Measurements from ENCODE around the gene RAPGEF1.
"Not testable (repeated sequence)": the region's sequence is repeated elsewhere in the genome, so short reads cannot be mapped to it uniquely, and the experiment has no call there.

Gene RAPGEF1, protein sequence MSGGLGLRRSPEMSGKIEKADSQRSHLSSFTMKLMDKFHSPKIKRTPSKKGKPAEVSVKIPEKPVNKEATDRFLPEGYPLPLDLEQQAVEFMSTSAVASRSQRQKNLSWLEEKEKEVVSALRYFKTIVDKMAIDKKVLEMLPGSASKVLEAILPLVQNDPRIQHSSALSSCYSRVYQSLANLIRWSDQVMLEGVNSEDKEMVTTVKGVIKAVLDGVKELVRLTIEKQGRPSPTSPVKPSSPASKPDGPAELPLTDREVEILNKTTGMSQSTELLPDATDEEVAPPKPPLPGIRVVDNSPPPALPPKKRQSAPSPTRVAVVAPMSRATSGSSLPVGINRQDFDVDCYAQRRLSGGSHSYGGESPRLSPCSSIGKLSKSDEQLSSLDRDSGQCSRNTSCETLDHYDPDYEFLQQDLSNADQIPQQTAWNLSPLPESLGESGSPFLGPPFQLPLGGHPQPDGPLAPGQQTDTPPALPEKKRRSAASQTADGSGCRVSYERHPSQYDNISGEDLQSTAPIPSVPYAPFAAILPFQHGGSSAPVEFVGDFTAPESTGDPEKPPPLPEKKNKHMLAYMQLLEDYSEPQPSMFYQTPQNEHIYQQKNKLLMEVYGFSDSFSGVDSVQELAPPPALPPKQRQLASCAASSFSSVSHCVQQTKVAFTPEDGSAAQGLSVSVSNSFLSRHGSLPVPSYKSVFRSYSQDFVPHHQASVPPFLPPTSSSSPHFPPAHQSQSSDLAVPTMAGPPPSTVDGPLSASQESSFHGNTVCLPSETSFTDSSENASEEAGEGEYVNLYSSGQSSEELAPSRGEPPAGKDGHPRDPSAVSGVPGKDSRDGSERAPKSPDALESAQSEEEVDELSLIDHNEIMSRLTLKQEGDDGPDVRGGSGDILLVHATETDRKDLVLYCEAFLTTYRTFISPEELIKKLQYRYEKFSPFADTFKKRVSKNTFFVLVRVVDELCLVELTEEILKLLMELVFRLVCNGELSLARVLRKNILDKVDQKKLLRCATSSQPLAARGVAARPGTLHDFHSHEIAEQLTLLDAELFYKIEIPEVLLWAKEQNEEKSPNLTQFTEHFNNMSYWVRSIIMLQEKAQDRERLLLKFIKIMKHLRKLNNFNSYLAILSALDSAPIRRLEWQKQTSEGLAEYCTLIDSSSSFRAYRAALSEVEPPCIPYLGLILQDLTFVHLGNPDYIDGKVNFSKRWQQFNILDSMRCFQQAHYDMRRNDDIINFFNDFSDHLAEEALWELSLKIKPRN (N-terminal part only)

DNA sequence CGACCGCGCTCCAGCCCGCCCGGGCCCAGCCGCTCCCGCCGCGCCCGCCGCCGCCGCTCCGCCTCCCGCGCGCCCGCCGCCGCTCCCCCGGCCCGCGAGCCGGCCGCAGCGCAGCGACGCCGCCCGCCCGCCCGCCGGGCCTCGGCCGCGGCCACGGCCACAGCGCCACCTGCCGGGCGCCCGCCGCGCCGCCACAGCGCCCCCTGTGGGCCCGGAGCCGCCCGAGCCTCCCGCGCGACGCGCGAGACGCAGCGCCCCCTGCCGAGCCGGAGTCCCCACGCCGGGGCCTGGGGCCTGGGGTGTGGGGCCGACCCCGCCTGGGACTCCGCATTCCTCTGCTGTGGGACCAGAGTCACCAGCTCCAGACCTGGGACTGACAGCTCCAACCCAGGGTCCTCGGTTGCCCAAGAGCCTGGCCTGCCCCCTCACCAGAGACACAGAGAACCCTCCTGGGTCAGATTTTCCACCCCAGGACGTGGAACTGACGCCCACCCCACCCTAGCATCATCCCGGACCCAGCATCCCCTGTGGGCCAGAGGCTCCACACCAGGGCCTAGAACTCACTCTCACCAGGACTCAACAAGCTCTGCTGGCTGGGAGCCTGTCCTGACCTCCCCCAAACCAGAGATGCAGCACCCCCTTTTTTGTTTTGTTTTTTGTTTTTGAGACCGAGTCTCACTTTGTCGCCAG is at the start of gene RAPGEF1:
Gene RAPGEF1 (minus strand): TSS at position 118 of the 690 bp plus-strand sequence. CDS start 246 bp downstream, outside the sequence.
- DNase-seq, result no peak

DNA sequence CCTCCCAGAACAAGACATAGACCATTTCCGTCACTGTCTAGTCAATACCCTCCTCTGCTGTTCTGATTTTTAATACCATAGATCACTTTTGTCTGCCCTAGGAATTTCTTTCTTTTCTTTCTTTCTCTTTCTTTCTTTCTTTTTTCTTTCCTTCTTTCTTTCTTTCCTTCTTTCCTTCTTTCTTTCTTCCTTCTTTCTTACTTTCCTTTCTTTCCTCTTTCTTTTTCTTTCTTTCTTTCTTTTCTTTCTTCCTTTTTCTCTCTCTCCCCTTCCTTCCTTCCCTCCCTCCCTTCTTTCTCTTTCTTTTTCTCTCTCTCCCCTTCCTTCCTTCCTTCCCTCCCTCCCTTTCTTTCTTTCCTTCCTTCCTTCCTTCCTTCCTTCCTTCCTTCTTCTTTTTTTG is 49.0 kb upstream of the RAPGEF1 start:
- no peak for DNase-seq

DNA sequence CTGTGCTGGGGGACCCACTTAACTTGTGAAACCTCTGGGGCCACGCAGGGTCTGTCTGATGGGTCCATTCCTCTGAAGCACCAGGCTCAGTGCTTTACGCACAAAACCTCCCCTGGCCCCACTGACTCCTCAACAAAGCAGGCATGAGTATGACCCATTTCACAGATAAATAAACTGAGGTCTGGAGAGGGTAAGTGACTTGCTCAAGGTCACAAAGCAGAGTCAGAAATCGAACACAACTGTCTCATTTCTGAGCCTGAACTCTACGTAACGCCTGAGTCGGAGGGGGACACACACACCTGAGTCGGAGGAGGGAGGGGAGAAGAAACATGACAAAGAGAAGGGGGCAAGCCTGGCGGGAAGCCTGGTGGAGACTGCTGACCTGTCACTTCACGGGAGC is 48.0 kb upstream of the RAPGEF1 start:
- no peak for DNase-seq

DNA sequence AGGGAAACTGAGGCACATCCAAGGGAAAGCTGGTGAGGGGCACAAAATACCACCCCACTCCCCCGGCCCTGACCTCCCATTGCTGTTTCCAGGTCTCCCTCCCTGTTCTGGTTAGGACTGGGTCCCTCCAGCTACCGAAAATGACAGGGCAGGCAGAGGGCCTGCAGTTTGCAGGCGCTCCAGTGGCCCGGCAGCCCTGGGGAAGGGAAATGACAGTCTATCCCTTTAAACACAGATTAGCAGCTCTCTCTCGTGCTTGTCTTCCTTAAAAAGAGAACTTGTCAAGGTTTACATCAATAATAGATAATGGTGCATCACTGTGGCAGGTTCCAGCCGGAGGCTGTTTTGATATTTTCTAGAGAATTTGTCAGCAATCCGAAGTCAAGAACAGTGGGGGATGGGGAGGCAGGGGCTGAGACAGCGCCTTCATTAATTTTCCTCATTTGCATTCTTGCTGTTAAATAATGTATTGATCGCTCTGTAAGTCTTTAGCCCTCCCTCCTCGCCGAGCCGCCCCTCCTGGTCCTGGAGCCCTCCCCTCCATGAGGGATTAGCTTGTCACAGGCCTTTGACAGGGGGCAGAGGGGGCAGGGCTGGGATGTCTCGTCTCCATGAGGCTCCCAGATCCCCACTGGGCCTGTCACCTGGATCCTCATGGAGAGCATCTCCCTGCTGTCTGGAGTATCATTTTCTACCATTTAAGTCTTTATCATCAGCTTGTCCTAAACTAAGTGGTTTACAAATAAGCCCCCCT is 45.0 kb upstream of the RAPGEF1 start:
- DNase-seq, result no peak

DNA sequence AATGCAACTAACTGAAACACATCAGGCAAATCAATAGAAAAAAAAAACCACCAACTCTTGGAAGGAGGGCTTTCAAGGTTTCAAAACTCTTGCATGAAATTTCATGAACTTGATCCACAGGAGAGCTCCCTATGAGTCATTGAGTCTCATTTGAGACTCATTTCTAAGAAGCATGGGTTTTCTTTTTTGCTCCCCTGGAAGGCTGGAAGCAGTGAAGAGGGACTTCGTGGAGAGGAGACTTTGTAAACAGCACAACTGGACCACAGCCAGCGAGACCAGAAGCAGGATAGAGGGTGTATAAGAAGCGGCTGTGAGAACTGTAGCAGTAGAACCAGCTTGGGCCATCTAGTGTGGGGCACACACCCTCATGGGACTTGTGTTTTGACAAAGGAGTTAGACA is 41.2 kb upstream of the RAPGEF1 start:
- peak; percentile 51 for DNase-seq

DNA sequence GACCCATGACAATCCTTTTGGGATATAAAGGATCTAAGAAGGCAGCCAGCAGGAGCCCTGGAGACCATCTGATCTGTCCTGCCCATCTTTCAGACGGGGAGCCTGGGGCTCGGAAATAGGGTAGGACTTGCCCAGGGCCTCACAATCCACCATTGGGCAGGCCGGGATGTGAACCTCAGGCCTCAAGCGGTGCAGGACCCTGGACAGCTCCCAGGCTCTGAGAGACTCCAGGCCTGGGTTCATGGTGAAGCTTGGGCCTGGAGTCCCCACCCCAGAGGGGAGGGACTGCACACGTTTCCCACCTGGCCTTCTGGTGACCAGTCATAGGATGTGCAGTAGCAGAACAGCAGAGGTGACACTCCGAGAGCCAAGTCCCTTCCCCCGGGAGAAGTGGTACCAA is 36.6 kb upstream of the RAPGEF1 start:
- no peak for DNase-seq

DNA sequence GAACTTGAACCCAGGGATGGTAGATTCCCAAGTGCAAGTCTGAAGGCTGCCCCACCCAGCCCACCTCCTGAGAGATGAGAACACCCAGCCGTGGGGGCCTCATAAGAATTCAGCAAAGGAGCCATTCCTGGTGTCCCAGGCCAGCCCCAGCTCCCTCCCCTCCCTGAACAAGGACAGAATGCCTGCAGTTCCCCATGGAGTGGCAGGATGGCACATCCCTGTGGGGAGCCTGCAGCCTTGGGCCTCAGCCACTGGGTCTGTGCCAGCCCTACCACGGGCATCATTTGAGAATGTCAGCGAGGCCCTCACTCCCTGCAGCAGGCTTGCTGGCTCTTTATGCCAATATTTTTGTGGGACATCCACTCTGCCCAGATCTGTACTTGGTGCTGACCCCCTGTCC is 36.2 kb upstream of the RAPGEF1 start:
- no peak for DNase-seq

DNA sequence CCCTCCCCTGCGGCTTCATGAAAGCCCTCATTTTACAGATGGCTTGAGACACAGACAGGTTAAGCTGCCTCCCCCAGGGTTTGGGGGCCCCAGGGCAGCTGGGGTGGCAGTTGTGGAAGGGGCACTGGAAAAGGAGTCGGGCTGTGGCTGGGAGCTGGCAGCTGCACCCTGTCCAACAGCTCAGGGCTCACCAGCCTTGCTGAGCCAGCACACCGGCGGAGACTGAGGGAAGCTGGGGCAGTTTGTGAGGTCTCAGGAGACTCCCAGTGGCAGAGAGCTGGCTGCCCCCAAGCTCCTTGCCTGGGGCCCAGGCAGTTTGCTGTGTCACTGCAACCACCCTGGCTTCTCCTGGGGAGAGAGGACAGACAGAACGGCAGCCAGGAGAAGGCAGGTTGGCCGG is 34.8 kb upstream of the RAPGEF1 start:
- DNase-seq, result no peak

DNA sequence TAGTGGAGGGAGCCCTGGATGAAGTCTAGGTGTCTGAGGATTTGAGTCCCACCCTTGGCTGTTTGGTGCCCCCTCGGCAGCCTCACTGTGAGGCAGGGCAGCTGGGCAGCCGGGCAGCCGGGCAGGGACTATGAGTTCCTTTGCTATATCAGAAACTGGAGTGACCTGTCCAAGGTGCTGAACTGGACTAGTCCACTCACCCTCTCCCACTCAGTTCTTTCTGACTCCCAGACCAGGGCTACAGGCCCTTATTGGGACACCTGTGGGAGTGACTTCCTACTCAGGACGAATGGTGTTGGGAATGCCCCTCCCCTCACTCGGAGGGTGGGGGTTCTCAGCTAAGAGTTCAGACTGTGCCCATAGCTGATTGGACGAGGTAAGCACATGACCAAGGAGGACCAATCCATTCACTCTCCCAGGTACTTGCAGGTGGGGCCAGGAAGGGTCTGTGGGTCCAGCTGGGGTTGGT is 34.1 kb upstream of the RAPGEF1 start:
- DNase-seq, result no peak

DNA sequence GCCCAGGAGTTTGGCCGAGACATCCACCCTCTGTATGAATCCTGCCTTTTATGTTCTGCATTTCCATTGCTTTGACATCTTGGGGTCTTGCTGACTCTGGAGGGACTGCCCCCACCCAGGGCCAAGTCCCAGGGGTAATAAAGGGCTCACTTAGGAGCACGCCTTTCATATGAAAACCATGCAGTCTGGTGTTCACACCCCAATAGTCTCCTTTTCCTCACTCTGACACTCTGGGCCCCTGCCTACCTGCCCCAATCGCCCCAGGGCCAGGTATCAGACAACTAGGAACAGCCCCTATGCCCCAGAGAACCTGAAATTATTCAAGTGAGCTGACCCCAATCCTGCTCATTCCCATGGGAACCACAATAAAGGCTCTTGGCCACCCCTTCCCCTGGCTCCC is 33.1 kb upstream of the RAPGEF1 start:
- no peak for DNase-seq

DNA sequence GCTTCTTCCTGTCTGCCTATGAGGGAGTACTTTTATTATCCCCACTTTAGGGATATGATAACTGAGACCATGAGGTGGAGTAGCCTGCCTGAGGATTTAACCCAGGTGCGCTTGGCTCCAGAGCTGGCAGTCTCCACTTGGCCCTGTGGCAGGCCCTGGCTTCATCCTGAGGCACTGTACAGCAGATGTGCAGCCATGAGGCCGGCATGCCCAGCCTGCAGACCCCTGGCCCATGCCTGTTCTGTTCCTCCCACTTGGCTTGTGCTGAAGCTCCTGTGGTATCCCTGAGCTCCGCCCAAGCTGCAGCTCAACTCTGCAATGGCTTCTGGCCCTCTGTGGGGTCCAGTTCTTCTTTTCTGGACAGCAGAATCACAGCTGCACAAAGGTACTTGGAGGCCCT is 31.8 kb upstream of the RAPGEF1 start:
- DNase-seq, result no peak

DNA sequence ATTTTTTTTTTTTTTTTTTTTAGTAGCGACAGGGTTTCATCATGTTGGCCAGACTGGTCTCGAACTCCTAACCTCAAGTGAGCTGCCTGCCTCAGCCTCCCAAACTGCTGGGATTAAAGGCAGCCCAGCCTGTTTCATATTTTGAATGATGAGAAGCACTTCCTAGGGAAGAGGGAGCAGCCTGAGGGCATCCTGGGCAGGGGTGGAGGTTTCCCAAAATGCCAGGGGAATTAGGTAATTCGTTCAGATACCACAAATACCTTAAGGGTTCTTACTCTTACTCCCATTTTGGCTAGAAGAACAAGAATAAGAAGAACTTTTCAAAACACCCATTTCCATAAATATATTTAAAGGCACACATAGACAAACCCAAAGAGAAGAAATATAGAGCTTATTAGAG is 29.5 kb upstream of the RAPGEF1 start:
- no peak for DNase-seq

DNA sequence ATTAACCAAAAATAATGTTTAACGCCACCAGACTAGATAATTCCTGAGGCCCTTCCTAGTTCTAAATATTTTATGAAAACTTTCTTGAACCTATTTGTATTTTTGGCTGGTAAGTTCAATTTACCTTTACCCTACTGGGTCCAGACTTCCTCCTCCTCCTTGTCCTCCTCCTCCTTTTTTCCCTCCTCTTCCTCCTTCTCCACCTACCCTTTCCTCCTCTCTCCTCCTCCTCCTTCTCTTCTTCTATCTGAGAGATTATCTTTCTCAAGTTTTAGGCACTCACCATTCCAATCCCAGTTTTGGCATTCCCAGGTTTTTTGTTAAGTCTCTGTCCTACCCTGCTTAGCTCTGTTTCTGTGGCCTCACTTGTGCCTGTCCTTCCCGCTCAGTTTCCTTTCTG is 24.7 kb upstream of the RAPGEF1 start:
- DNase-seq, result no peak

DNA sequence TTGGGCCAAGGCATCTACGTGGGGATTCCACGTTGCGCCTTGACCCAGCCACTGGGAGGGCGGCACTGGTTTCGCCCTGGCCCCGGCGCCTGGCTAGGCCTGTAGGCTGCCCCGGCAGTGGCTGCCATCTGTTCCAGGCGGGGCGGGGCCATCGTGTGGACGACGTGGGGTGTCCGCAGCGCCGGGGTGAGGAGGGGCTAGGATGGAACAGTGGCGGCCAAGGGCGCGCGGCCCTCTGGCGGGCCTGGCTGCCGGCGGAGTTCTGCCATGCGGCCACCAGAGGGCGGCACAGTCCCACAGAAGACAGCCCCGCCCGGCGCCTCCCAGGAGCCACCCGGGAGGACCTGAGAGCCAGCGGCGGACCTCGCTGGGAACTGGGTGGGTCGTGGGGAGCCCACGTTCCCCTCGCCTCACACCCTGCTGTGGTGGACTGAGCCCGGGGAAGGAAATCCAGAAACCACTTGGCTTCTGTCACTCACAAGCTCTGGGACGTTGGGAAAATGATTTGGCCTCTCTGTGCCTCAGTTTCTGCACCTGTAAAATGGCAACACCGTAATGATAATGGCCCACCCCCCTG is 22.6 kb upstream of the RAPGEF1 start:
- peak; percentile 53 for DNase-seq

DNA sequence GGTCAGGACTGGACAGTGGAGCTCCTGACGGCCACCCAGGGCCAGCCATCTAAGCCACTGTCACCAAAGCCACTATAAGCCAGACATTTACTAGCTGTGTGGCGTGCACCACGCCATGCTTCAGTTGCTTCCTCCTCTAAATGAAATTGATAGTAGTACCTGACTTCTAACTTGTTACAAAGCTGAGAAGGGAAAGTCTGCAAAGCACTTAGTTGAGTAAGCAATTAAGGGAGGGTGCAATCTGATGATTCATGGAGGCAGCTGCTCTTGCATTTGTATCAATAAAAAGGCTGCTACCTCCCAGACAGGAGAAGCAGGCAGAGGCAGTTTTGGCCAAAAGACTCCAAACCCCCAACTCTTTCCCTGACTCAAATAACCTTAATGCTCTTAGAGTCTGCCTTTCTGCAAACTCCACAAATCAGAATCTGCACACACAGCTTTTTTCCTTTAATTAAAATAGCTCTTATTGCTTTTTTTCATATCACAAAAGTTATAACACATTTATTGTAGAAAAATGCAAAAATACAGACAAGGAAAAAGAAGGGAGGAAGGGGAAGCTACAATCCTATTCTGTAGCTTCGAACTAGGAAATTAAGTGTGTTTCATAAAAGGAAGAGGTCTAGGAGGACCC is 19.3 kb upstream of the RAPGEF1 start:
- no peak for DNase-seq

DNA sequence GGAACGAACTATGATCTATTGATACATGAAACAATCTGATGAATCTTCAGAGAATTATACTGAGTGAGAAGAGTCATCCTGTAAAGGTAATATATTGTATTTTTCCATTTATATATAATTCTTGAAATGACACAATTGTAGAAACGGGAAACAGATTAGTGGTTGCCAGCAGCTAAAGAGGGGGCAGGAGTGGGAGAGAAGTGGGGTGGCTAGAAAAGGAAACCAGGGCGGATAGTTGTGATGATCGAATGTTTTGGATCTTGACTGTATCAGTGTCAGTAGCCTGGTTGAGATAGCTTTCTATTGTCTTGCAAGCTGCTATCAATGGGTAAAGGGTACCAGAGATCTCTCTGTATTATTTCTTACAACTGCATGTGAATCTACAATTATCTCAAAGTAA is 17.7 kb upstream of the RAPGEF1 start:
- DNase-seq, result no peak

DNA sequence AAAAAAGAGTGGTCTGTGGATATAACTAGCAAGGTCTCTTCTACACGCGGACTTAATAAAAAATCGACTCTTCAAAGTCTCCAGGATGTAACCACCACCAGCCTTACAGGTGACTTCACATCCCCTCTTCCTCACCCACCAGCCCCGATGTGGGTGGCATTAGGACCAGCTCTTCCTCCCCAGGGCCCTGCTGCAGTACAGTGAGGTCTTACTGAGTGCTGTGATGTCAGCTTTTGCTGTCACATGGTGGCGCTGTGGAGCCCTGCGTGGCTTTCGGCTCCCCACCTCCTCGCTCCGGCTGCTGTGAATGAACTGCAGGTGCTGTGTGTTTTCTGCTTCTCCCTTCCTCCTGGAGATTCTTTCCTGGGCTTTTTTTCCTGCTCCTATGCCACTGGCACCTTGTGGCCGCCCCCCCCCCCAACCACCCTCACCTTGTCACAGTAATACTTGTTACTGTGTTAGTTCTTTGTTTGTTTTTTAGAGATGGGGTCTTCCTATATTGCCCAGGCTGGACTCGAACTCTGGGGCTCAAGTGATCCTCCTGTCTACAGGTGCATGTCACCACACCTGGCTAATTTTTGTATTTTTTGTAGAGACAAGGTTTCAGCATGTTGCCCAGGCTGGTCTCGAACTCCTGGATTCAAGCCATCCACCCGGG is 15.8 kb upstream of the RAPGEF1 start:
- DNase-seq, result peak; percentile 77

DNA sequence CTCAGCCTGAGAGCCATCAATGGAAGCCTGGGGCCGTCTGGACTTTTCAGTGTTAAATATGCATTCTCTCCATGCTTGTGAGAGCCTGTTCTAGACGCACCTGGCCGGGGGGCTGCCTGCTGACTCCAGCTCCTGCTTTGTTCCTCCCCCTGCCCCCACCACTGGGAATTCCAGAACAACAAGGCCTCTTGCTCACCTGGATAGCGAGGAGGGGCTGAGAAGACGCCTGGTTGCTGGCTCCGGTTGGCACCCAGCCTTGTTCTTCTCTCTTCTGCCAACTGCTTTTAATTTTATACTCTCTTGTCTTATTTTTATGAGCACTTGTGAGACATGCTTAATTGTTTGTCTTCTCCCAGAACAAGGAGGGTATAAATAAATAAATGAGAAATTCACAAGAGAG is 15.0 kb upstream of the RAPGEF1 start:
- DNase-seq, result peak; percentile 65

DNA sequence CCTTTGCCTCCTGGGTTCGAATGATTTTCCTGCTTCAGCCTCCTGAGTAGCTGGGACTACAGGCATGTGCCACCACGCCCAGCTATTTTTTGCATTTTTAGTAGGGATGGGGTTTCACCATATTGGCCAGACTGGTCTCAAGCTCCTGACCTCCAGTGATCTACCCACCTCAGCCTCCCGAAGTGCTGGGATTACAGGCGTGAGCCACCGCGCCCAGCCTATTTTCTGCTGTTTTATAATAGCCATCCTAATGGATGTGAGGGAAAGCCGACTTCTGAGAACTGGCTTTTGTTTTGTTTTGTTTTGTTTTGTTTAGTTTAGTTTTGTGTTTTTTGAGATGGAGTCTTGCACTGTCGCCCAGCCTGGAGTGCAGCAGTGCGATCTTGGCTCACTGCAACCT is 13.9 kb upstream of the RAPGEF1 start:
- not testable (repeated sequence) for DNase-seq

DNA sequence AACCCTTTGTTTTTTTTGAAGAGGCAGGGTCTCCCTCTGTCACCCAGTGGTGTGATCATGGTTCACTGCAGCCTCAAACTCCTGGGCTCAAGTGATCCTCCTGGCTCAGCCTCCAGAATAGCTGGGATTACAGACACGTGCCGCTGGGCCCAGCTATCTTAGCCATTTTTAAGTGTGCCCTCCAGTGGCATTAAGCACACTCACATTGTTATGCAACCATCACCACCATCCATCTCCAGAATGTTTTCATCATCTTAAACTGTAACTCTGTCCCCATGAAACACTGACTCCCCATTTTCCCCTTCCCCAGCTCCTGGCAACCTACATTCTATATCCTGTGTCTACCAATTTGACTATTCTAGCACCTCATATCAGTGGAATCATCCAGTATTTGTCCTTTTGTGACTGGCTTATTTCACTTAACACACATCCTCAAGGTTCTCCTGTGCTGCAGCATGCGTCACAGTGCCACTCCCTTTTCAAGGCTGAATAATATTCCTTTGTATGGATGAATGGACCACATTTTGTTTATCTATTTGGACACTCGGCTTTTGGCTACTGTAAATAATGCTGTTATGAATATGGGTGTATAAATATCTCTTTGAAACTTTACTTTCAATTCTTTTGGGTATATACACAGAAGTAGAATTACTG is 12.5 kb upstream of the RAPGEF1 start:
- no peak for DNase-seq
